KOPT-K1 (cell line): Measurements from ENCODE around the gene TMEM202.
"Not testable (repeated sequence)": the region's sequence is repeated elsewhere in the genome, so short reads cannot be mapped to it uniquely, and the experiment has no call there.

Source experiments
- H3K27ac ChIP-seq: fragments of 200-600 bp; sonication (generic); 2 replicates; pipeline ENCODE4 v1.5.1; 2016; ENCODE audit warnings: antibody characterized with exemption, mild to moderate bottlenecking, low read depth, low read length; ENCODE audit not compliant: poor library complexity, severe bottlenecking
- H3K36me3 ChIP-seq: fragments of 200-600 bp; sonication (generic); 2 replicates; pipeline ENCODE4 v1.5.1; 2017; ENCODE audit warnings: antibody characterized with exemption, mild to moderate bottlenecking, low read length, moderate library complexity; ENCODE audit not compliant: insufficient read depth
- H3K9me3 ChIP-seq: fragments of 200-600 bp; sonication (generic); 2 replicates; pipeline ENCODE4 v1.5.1; 2017; ENCODE audit warnings: antibody characterized with exemption, low read length, mild to moderate bottlenecking; ENCODE audit not compliant: insufficient read depth, poor library complexity, severe bottlenecking

Gene TMEM202

GRCh38 chr15:72421484-72421883 is 23.4 kb downstream of the TMEM202 start:
- peaks cover 5% of the 10 kb centered on the region for H3K9me3 ChIP-seq
- H3K27ac ChIP-seq = no peak overlapping the region
- no peaks in the 10 kb centered on the region for H3K36me3 ChIP-seq

- H3K27ac ChIP-seq = no peak overlapping the region
- H3K9me3 ChIP-seq = peaks cover 15% of the 10 kb centered on the region
- no peaks in the 10 kb centered on the region for H3K36me3 ChIP-seq
Observed at GRCh38 chr15:72423256-72423655, 25.2 kb downstream of the TMEM202 start.

GRCh38 chr15:72426753-72427152 is 28.6 kb downstream of the TMEM202 start:
- Histone ChIP-seq H3K27ac (no peak overlapping the region), H3K36me3 (no peaks in the 10 kb centered on the region), H3K9me3 (peaks cover 17% of the 10 kb centered on the region)

DNA sequence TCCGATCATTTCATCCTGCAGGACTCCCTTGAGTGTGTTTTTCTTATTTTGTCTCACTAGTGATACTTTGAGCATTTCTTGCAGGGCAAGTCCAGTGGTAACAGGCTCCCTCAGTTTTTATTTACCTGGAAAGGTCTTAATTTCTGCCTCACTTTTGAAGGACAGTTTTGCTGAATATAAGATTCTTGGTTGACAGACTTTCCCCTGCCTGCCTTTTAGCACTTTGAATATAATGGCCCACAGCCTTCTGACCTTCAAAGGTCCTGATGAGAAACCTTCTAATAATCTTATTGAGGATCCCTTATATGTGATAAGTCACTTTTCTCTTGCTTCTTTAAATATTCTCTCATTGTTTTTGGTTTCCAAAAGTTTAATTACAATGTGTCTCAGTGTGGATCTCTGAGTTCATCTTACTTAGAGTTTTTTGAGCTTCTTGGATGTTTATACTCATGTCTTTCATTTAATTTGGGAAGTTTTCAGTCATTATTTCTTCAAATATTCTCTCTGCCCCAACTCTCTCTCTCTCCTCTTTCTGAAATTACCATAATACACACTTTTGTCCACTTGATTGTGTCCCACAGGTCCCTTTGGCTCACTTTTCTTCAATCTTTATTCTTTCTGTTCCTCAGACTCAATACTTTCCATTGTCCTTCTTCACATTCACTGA is 39.7 kb downstream of the TMEM202 start:
- no peak overlapping the region for H3K27ac ChIP-seq
- H3K9me3 ChIP-seq = peaks cover 18% of the 10 kb centered on the region
- H3K36me3 ChIP-seq = no peaks in the 10 kb centered on the region

DNA sequence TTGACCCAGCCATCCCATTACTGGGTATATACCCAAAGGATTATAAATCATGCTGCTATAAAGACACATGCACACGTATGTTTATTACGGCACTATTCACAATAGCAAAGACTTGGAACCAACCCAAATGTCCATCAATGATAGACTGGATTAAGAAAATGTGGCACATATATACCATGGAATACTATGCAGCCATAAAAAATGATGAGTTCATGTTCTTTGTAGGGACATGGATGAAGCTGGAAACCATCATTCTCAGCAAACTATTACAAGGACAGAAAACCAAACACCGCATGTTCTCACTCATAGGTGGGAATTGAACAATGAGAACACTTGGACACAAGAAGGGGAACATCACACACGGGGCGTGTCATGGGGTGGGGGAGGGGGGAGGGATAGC is 44.7 kb downstream of the TMEM202 start:
- H3K9me3 ChIP-seq, H3K36me3 ChIP-seq, H3K27ac ChIP-seq: not testable (repeated sequence)

- Histone ChIP-seq H3K36me3 (no peaks in the 10 kb centered on the region), H3K27ac (no peak overlapping the region)
Observed at GRCh38 chr15:72445426-72445825, 47.3 kb downstream of the TMEM202 start.

GRCh38 chr15:72450805-72451204 is 52.7 kb downstream of the TMEM202 start:
- Histone ChIP-seq H3K9me3 (no peaks in the 10 kb centered on the region), H3K27ac (no peak overlapping the region), H3K36me3 (no peaks in the 10 kb centered on the region)

More at GRCh38 chr15:72445426-72445825, 47.3 kb downstream of the TMEM202 start:
- H3K9me3 ChIP-seq = no peaks in the 10 kb centered on the region

GRCh38 chr15:72451224-72451623 is 53.1 kb downstream of the TMEM202 start:
- Histone ChIP-seq H3K9me3 (no peaks in the 10 kb centered on the region), H3K36me3 (no peaks in the 10 kb centered on the region), H3K27ac (no peak overlapping the region)

DNA sequence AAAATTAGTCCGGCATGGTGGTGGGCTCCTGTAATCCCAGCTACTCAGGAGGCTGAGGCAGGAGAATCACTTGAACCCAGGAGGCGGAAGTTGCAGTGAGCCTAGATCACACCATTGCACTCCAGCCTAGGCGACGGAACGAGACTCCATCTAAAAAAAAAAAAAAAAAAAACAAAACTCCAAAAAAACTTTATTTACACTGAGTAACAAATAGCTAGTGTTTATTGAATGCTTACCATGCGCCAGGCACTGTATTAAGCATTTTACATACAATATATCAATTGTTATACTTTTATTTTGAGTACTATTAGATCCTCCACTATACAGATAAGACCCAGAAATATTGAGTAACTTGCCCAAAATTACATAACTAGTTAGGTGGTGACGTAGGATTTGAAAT is 58.6 kb downstream of the TMEM202 start:
- H3K27ac ChIP-seq = no peak overlapping the region

More for the DNA sequence above, 58.6 kb downstream of the TMEM202 start:
- Histone ChIP-seq H3K9me3 (no peaks in the 10 kb centered on the region), H3K36me3 (no peaks in the 10 kb centered on the region)
